Islet of Langerhans (tissue), 1 donor: ENCODE measurements around the gene NBEAL2.
A peak's percentile ranks its signal among the peaks of the same experiment; 100 is the strongest.
"Not testable (repeated sequence)": the region's sequence is repeated elsewhere in the genome, so short reads cannot be mapped to it uniquely, and the experiment has no call there.

Source experiments
- FAIRE-seq: peaks from one replicate; lab custom pipeline; 2011; peaks lifted over from hg19 to GRCh38; lab: Jason Lieb, UNC

The NBEAL2 gene

GRCh38 chr3:47012342-47013230 is 33.1 kb downstream of the NBEAL2 start:
- no peak for FAIRE-seq

DNA sequence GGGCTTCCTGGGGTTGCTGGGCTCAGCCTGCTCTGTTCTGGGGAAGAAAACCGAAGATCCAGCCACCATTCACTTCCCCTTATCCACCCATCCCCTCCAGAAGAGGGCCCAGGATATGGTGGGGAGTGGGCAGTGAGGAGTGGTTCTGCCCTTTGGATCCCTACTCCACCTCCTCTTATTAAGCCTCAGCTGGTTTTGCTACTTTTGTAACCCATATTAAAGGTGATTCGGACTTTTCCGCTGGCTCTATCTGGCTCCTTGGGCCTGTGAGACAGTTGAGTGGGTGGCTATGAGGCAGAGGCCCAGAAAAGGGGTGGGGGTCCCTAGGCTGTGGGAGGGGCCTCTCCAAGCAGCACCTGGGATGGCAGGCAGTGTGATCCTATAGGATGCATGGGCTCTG is 33.8 kb downstream of the NBEAL2 start:
- no peak for FAIRE-seq

- no peak for FAIRE-seq
Observed at GRCh38 chr3:47014036-47014435, 34.6 kb downstream of the NBEAL2 start.

DNA sequence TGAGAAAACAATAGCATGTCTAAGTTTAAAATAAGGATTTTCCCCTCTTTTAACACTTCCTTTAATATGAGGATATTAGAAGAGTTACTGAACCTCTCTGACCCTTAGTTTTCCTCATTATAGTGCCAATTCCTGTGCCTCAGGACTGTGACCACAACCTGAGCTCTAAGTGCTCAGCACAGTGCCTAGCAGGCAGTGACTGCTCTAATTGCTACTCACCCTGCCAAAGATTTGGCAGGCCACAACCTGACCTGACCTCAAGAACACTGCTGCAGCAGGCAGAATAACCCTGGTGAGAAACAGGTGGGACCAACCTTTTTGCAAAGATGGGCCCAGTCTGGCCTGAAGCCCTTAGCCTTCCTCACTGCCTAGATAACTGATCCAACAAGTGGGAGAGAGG is 35.7 kb downstream of the NBEAL2 start:
- no peak for FAIRE-seq

DNA sequence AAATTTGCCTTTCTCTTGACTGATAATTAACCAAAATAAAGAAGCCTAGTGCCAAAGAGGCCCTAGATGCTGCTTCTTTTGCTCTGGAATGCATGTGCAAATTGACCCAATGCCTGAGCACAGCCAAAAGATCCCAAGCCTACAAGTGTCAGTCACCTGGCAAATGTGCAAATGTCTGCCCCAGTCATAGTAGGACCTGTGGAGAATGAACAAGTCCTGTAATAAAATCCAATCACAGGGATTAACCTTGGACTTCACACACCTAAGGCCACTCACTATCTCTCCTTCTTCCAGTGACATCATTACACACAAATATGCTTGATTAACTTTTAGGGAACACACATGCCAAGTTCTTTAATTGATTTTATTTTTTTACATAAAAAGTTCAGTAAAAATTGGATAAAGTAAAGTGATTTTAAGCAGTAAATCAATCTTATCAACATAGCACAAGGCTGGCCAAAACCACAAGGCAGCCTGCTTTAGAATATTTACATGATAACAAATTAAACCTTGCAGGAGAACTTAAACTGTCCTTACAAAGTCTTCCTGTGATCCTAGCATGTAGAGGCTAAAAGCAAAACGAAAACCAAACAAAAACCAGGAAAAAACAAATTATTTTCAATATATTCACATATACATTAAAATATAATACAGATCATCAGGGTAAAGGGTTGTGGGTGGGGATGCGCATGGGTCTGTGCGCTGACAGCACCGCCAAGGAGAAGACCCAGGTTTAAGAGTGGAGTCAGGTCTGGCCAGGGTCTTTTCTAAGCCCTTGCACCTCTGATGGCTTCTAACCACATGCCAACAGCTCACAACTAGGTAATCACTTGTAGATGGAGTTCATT is 36.8 kb downstream of the NBEAL2 start:
- no peak for FAIRE-seq

GRCh38 chr3:47016934-47017435 is 37.5 kb downstream of the NBEAL2 start:
- FAIRE-seq: no peak

GRCh38 chr3:47017504-47018268 is 38.2 kb downstream of the NBEAL2 start:
- FAIRE-seq: no peak

GRCh38 chr3:47018269-47018611 is 38.8 kb downstream of the NBEAL2 start:
- FAIRE-seq: no peak

GRCh38 chr3:47019201-47019600 is 39.7 kb downstream of the NBEAL2 start:
- FAIRE-seq: no peak

DNA sequence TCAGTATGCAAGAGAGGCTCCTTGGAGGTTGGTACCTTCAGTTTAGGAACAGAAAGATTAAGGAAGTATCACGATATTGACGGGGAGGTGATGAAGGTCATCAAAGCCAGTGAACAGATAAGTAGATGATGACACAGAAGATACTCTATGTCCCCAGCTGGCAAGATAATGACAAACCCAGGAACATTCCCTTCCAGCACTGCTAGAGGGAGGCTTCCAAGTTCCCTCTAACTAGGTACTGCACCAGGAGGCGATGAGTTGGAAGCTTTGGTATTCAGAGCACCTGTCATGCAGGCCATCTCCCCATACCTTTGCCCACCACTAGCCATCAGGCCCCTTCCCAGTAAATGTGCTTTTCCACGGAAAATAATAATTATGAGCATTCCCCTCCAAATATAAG is 40.8 kb downstream of the NBEAL2 start:
- FAIRE-seq: no peak

DNA sequence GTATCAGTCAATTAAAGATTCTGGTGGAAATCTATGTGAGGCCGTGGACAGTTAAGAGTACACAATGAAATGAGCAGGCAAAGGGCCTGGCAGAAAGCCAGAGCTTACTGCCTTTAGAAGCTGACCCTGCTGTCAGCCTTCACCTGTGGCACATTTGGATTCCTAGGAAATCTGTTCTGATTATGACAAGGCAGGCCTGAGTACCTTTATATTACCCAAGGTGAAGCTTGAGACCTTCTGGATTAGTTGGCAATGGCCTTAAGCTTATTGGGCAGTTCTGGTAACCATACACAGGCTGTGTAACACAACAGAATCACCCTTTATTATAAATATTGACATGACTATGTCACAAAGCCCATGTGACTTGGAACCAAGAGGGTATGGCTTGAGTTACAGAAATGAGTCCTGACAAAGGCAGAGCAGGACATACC is 43.2 kb downstream of the NBEAL2 start:
- no peak for FAIRE-seq

- no peak for FAIRE-seq
Observed at GRCh38 chr3:47024932-47025331, 45.5 kb downstream of the NBEAL2 start.

GRCh38 chr3:47026432-47026831 is 47.0 kb downstream of the NBEAL2 start:
- not testable (repeated sequence) for FAIRE-seq

- no peak for FAIRE-seq
Observed at GRCh38 chr3:47028146-47028545, 48.7 kb downstream of the NBEAL2 start.

GRCh38 chr3:47028667-47029066 is 49.2 kb downstream of the NBEAL2 start:
- FAIRE-seq: no peak

DNA sequence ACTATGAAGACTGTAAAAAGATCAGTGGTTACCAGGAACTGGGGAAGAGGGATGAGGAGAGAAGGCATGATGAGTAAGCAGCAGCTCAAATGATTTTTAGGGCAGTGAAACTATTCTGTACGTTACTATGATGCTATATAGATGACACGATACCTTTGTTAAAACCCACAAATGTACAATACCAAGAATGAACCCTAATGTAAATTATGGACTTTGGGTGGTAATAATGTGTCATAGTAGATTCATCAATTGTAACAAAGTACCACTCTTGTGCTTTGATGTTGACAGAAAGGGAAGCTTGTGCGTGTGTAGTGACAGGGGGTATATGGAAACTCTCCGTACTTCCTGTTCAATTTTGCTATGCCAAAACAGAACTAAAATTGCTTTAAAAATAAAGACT is 51.6 kb downstream of the NBEAL2 start:
- peak; percentile 77 for FAIRE-seq

DNA sequence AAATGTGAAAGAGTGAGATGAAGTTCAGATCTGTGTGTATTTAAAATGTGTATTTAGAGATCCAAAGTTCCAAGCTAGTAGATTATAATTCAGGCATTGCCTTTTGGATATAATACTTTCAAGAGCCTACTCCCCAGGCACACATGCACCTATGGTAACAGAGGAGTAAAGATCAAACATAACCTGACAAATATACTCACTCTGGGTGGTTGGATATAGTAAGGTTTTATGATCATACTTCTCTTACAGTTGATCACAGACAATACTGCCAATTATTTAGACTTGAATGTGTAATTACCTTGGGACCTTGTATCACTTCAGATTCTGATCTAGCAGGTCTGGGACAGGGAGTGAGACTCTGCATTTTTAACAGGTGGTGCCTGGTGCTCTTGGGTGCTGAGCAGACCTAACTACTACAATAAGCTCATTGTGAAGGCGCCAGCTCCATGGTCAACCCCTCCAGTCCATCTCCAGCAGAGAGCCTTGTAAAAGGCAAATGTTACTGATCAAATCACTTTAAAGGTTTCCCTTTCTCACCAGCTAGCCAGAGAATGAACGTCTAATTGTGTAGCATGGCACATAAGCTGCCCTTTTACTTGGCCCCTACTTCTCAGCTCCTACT is 55.5 kb downstream of the NBEAL2 start:
- no peak for FAIRE-seq

DNA sequence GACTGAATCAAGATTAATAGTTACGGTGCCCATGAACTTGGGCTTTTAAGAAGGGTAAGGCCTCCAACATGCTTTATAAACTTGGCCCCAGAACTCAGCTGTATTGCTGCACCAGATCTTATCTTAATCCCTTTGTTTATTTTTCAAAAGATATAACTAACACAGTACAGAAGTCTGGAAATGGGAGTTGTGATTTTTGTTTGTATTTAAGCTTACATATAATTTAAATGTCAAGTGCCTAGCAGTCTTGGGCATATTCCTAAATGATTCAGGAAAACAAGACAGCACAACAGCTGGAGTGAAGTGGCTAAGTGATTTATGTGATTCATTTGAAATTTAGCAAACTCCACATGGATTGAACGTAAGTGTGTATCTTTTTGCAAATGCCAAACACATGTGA is 56.2 kb downstream of the NBEAL2 start:
- FAIRE-seq: no peak

- FAIRE-seq: no peak
Observed at GRCh38 chr3:47036145-47036544, 56.7 kb downstream of the NBEAL2 start.

GRCh38 chr3:47037302-47037701 is 57.8 kb downstream of the NBEAL2 start:
- not testable (repeated sequence) for FAIRE-seq

DNA sequence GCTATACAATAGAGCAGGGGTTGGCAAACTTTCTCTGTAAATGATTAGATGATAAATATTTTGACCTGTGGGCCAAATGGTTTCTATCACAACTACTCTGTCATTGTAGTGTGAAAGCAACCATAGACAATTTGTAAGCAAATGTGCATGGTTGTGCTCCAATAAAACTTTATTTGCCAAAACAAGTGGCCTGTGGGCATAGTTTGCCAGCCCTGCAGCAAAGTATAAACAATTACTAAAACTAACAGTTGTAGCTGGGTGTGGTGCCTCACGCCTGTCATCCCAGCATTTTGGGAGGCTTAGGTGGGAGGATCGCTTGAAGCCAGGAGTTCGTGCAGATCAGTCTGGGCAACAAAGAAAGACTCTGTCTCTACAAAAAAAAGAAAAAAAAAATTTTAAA is 61.6 kb downstream of the NBEAL2 start:
- no peak for FAIRE-seq

- FAIRE-seq: no peak
Observed at GRCh38 chr3:47042231-47042791, 62.8 kb downstream of the NBEAL2 start.
